ACHN (cell line): ENCODE results near the gene MGMT.

Experiments
- DNase-seq: peaks from one replicate; pipeline ENCODE4 v3.0.0-alpha.2; 2015
- in situ Hi-C: cut with HindIII; loops from 2 replicates; pipeline ENCODE4 v1.10.0; 2017; ENCODE audit warnings: low sequenced_read_pairs, low pct_ligation_motif_present, low pct_unique_long_range_greater_than_20kb

Gene MGMT

GRCh38 chr10:129602938-129603535 is 136.0 kb downstream of the MGMT start:
- DNase-seq = no peak
- in situ Hi-C loops = no loop called here

- DNase-seq = no peak
- in situ Hi-C loops = no loop called here
Observed at GRCh38 chr10:129604333-129605032, 137.4 kb downstream of the MGMT start.

GRCh38 chr10:129605266-129605985 is 138.4 kb downstream of the MGMT start:
- DNase-seq = no peak
- in situ Hi-C loops = no loop called here

GRCh38 chr10:129605986-129606518 is 139.0 kb downstream of the MGMT start:
- DNase-seq = no peak
- in situ Hi-C loops = no loop called here

GRCh38 chr10:129607607-129608109 is 140.6 kb downstream of the MGMT start:
- no peak for DNase-seq
- in situ Hi-C loops = no loop called here

GRCh38 chr10:129608653-129609052 is 141.6 kb downstream of the MGMT start:
- in situ Hi-C loops = no loop called here
- no peak for DNase-seq

GRCh38 chr10:129609551-129609950 is 142.5 kb downstream of the MGMT start:
- no peak for DNase-seq
- in situ Hi-C loops = no loop called here

GRCh38 chr10:129612481-129613109 is 145.6 kb downstream of the MGMT start:
- in situ Hi-C loops = no loop called here
- DNase-seq = no peak

GRCh38 chr10:129613377-129613980 is 146.4 kb downstream of the MGMT start:
- in situ Hi-C loops = no loop called here
- no peak for DNase-seq

- in situ Hi-C loops = no loop called here
- DNase-seq = no peak
Observed at GRCh38 chr10:129614341-129614740, 147.3 kb downstream of the MGMT start.

- in situ Hi-C loops = no loop called here
Observed at GRCh38 chr10:129615381-129615780, 148.3 kb downstream of the MGMT start.

GRCh38 chr10:129615921-129616525 is 149.0 kb downstream of the MGMT start:
- no peak for DNase-seq
- in situ Hi-C loops = no loop called here

More at GRCh38 chr10:129615381-129615780, 148.3 kb downstream of the MGMT start:
- no peak for DNase-seq

- in situ Hi-C loops = no loop called here
- no peak for DNase-seq
Observed at GRCh38 chr10:129617768-129618167, 150.7 kb downstream of the MGMT start.

GRCh38 chr10:129621062-129621461 is 154.0 kb downstream of the MGMT start:
- in situ Hi-C loops = no loop called here
- no peak for DNase-seq

- DNase-seq = peak; percentile 46
- in situ Hi-C loops = no loop called here
Observed at GRCh38 chr10:129621693-129622092, 154.7 kb downstream of the MGMT start.

- peak; percentile 41 for DNase-seq
Observed at GRCh38 chr10:129622291-129622690, 155.2 kb downstream of the MGMT start.

GRCh38 chr10:129622736-129623135 is 155.7 kb downstream of the MGMT start:
- in situ Hi-C loops = no loop called here
- DNase-seq = peak; percentile 86

More at GRCh38 chr10:129622291-129622690, 155.2 kb downstream of the MGMT start:
- in situ Hi-C loops = no loop called here

- in situ Hi-C loops = no loop called here
- DNase-seq = no peak
Observed at GRCh38 chr10:129624526-129624925, 157.5 kb downstream of the MGMT start.
